D721Med (cell line): ENCODE measurements around the gene LYPLAL1.
"Not testable (repeated sequence)": the region's sequence is repeated elsewhere in the genome, so short reads cannot be mapped to it uniquely, and the experiment has no call there.

Experiments
- DNase-seq: peaks from one replicate; pipeline ENCODE4 v3.0.0; 2011; ENCODE audit warnings: low spot score; ENCODE audit not compliant: insufficient read length
- FAIRE-seq: peaks from 2 replicates; lab custom pipeline; 2011; peaks lifted over from hg19 to GRCh38; lab: Jason Lieb, UNC
- CTCF ChIP-seq: IDR thresholded peaks from 2 replicates; pipeline ENCODE4 v1.5.1; 2012; ENCODE audit warnings: mild to moderate bottlenecking, control low read depth; ENCODE audit not compliant: insufficient read depth; ENCODE audit errors: missing control alignments

LYPLAL1 gene

DNA sequence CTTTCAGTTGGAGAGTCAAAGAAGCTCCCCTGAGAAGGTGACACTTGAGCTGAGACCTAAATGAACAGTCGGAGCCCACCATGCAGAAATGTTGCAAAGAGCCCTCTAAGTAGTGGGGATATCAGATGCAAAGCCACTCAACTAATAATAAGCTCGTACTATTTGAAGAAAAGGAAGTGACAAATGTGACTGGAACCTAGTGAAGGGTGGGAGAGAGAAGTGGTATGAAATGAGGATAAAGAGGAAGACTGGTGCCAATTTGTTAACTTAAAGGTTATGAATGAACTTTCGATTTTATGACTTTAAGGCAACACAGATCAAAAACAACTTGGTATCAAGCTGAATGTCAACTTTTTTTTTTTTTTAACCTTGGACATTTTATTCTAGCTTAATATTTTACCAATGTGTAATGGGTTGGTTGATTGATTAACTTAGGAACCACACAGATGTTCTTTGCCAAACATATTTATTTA is 14.7 kb downstream of the LYPLAL1 start:
- DNase-seq, result no peak
- FAIRE-seq, result peak; percentile 82
- no peak for TF ChIP-seq CTCF

- peak; percentile 85 for FAIRE-seq
- no peak for DNase-seq
- no peak for TF ChIP-seq CTCF
Measured at GRCh38 chr1:219189021-219189824, 15.5 kb downstream of the LYPLAL1 start.

- DNase-seq (no peak), FAIRE-seq (no peak)
- no peak for TF ChIP-seq CTCF
Measured at GRCh38 chr1:219189952-219190351, 16.3 kb downstream of the LYPLAL1 start.

DNA sequence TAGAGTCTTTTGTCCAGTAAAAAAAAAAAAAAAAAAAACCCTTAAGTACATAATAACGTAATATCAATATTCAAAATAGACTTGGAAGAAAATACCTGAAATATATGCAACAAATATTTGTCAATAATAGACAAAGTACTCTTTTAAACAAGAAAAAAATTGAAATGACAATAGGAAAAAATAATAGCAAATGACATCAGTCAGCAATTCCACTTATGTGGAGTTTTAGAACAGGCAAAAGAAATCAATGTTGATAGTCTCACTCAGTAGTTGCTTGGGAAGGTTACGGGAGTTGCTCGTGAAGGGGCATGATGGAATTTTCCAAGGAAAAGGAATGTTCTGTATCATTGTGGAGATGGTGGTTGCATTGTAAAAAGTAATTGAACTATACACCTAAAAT is 16.9 kb downstream of the LYPLAL1 start:
- no peak for TF ChIP-seq CTCF
- no peak for FAIRE-seq

GRCh38 chr1:219195833-219196232 is 22.2 kb downstream of the LYPLAL1 start:
- DNase-seq, FAIRE-seq: not testable (repeated sequence)

More for the DNA sequence above, 16.9 kb downstream of the LYPLAL1 start:
- no peak for DNase-seq

DNA sequence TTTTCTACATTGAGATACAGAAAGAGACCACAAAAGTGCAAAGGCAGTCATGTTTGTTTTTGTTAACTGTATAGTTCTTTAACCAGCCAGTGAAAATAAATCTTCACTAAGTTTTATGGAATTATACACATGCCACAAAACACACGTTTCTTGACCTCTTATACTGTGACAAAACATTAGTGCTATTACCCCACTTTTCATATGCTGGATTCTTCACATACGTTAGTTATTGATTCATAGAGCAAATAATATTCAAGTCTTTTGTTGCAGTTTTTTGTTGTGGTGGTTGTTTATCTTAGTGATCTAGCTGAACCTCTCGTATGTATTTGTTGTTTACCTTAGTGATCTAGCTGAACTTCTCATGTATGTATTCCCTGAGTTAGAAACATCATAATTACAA is 28.0 kb downstream of the LYPLAL1 start:
- FAIRE-seq (peak; percentile 35), DNase-seq (no peak)
- no peak for TF ChIP-seq CTCF

DNA sequence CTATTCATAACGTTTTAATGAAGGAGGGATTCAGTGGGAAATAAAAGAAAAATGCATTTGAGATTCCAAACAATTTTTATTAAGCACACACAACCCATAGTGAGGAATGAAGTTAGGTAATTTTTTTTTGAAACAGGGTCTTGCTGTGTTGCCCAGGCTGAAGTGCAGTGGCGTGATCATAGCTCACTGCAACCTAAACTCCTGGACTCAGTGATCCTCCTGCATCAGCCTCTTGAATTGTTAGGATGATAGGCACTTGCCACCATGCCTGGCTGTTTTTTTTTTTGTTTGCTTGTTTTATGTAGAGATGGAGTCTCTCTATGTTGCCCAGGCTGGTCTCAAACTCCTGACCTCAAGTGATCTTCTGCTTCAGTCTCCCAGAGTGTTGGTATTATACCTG is 28.9 kb downstream of the LYPLAL1 start:
- no peak for TF ChIP-seq CTCF
- no peak for FAIRE-seq
- no peak for DNase-seq

DNA sequence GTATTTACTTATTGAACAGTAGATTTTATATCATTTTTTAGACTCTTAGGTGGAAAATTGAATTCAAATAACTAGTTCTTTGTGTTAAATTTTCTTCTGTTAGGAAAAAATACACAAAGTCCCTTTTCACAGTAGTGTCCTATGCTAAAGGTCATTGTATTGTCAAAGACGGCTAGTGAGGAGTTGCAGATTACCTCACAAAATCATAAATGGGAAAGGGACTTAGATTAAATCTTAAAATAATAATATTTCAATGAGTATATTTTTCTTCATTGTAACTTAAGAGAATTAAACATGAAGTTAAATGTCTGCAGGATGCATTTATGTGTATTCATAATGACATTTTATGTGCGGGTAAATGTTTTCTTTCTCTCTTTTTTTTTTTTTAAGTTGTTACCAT is 32.7 kb downstream of the LYPLAL1 start:
- no peak for TF ChIP-seq CTCF
- FAIRE-seq (no peak), DNase-seq (no peak)
